ENCODE measurements around the gene DUSP1. TPM values are rescaled to one million over a fixed set of nuclear protein-coding genes. Genes with fewer than 3 reads are reported as not detected.

The DUSP1 gene
- total and polyA plus RNA-seq, 2 of the 4 experiments (the other 2 are of a cell fraction), result 304 to 467 TPM

DNA sequence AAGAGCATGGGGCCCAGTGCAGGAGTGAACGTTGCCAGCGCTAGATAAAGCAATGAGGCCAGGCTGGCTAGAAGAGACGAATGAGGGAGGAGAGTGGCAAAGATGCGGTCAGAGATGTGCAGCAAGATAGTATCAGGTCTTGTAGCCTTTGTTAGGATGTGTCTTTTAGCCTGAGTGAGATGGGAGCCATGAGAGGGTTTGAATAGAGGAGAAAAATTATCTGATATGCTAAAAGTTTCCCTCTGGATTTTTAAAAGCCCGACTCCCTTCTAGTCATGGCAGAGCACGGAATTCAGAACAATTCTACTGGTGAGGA is 12.2 kb downstream of the DUSP1 start:
- peak overlapping the region; percentile 54; the same call in 1 of the 2 replicates for H3K14ac ChIP-seq (replicated peaks; ENCODE audit: low read depth, low read length)
- DNase-seq, result no peak
- no peak overlapping the region for H3K4me2 ChIP-seq (ENCODE audit: low read depth, low read length)
- 79% methylated on average over 4 of the region's 6 CpGs; no CpG with 5 or more reads in 1 of the 2 experiments for WGBS, 2 experiments (ENCODE audit: extremely low coverage in 2 of 2, insufficient read length in 1 of 2)
- ATAC-seq (ENCODE audit: low read depth), result no peak
- peak overlapping the region; percentile 34; the same call in 1 of the 2 replicates for H3K23ac ChIP-seq (ENCODE audit: low read depth, low read length)
- peaks cover 8% of the 10 kb centered on the region for H3K4me1 ChIP-seq (ENCODE audit: control insufficient read depth, insufficient read depth, low read length)
- no peaks in the 10 kb centered on the region for H4K20me1 ChIP-seq (ENCODE audit: insufficient read depth, low read length)
- peak overlapping the region; percentile 70; the same call in 2 of the 3 replicates for H2BK15ac ChIP-seq (ENCODE audit: low read depth, low read length)
- peak overlapping the region in 1 of 2 experiments; percentile 60; a peak in 1 of 4 replicates for H4K8ac ChIP-seq (ENCODE audit: low read depth in 2 of 2, low read length in 2 of 2)
- no peaks in the 10 kb centered on the region for H3K27me3 ChIP-seq (ENCODE audit: control insufficient read depth, insufficient read depth, low read length)
- peaks cover 5% of the 10 kb centered on the region for H3K9me3 ChIP-seq (ENCODE audit: control insufficient read depth, insufficient read depth, low read length)
- H3K36me3 ChIP-seq (ENCODE audit: control insufficient read depth, insufficient read depth, low read length), result no peaks in the 10 kb centered on the region
- TF ChIP-seq, protein P1, sequence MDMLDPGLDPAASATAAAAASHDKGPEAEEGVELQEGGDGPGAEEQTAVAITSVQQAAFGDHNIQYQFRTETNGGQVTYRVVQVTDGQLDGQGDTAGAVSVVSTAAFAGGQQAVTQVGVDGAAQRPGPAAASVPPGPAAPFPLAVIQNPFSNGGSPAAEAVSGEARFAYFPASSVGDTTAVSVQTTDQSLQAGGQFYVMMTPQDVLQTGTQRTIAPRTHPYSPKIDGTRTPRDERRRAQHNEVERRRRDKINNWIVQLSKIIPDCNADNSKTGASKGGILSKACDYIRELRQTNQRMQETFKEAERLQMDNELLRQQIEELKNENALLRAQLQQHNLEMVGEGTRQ (IDR thresholded peaks at IDR 0.05; ENCODE audit: low read depth, low read length), result no peak
- TF ChIP-seq, protein P2, sequence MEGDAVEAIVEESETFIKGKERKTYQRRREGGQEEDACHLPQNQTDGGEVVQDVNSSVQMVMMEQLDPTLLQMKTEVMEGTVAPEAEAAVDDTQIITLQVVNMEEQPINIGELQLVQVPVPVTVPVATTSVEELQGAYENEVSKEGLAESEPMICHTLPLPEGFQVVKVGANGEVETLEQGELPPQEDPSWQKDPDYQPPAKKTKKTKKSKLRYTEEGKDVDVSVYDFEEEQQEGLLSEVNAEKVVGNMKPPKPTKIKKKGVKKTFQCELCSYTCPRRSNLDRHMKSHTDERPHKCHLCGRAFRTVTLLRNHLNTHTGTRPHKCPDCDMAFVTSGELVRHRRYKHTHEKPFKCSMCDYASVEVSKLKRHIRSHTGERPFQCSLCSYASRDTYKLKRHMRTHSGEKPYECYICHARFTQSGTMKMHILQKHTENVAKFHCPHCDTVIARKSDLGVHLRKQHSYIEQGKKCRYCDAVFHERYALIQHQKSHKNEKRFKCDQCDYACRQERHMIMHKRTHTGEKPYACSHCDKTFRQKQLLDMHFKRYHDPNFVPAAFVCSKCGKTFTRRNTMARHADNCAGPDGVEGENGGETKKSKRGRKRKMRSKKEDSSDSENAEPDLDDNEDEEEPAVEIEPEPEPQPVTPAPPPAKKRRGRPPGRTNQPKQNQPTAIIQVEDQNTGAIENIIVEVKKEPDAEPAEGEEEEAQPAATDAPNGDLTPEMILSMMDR (conservative IDR thresholded peaks at IDR 0.05; ENCODE audit: low read depth, low read length), result no peak
- ChIA-PET CTCF (no interaction called here), POLR2A (ENCODE audit: unreplicated experiment) (no interaction called here)
- H2BK5ac ChIP-seq (ENCODE audit: low read depth, low read length, poor library complexity, severe bottlenecking), result peak overlapping the region; percentile 2
- no peak overlapping the region for H4K5ac ChIP-seq (ENCODE audit: low read depth, low read length)
- no peak overlapping the region for H2AK9ac ChIP-seq (replicated peaks; ENCODE audit: low read depth, low read length, poor library complexity)
- no peak overlapping the region for H3K18ac ChIP-seq (ENCODE audit: low read depth, low read length)
- dilution Hi-C loops (cut with HindIII; ENCODE audit: low sequenced_read_pairs, unreplicated experiment), result no loop called here
- H3K27ac ChIP-seq (ENCODE audit: insufficient read depth, low read length), result peak overlapping the region; percentile 43
- in situ Hi-C loops (cut with MboI; ENCODE audit: low sequenced_read_pairs), result no loop called here
- H3K9ac ChIP-seq (ENCODE audit: low read depth, low read length), result no peak overlapping the region
- peak overlapping the region; percentile 12 for H4K91ac ChIP-seq (ENCODE audit: insufficient read depth, low read depth, low read length)
- peak overlapping the region; percentile 67 for H2AFZ ChIP-seq (replicated peaks; ENCODE audit: low read length, poor library complexity)
- H2BK20ac ChIP-seq (ENCODE audit: low read depth, low read length), result peak overlapping the region; percentile 72
- H3K4me3 ChIP-seq (ENCODE audit: insufficient read depth, low read depth, low read length), result no peak overlapping the region
- intact Hi-C loops (cut with micrococcal nuclease), result no loop called here
- BruUV-seq (replicated peaks), result no TSS peak
- peak overlapping the region; percentile 77 for H2AK5ac ChIP-seq (ENCODE audit: low read depth, low read length)
- H3K9me1 ChIP-seq (ENCODE audit: insufficient read depth, low read length), result peaks cover 19% of the 10 kb centered on the region
- H3K4ac ChIP-seq (ENCODE audit: low read depth, low read length), result peak overlapping the region; percentile 73; the same call in 1 of the 2 replicates
- peak overlapping the region; percentile 79 for H2BK120ac ChIP-seq (ENCODE audit: low read depth, low read length)
- peaks cover 0 to 9% of the 10 kb centered on the region in 2 experiments; a peak in 2 of 4 replicates for H3K79me1 ChIP-seq (ENCODE audit: low read depth in 1 of 2, low read length in 2 of 2)
- no peak overlapping the region for H3K56ac ChIP-seq (ENCODE audit: extremely low read depth, insufficient read depth, low read length)
